HG02642 (cell line): ENCODE data around the gene TBC1D9B.
A peak's percentile ranks its signal among the peaks of the same experiment; 100 is the strongest.

Source experiments
- ATAC-seq: cut with Tn5 transposase; IDR thresholded peaks from one replicate; pipeline ENCODE4 v1.9.1; 2021; ENCODE audit warnings: mild to moderate bottlenecking; ENCODE audit not compliant: unreplicated experiment, poor library complexity

Gene TBC1D9B

GRCh38 chr5:179870952-179871351 lies 36.7 kb downstream of the TBC1D9B start:
- no peak for ATAC-seq

DNA sequence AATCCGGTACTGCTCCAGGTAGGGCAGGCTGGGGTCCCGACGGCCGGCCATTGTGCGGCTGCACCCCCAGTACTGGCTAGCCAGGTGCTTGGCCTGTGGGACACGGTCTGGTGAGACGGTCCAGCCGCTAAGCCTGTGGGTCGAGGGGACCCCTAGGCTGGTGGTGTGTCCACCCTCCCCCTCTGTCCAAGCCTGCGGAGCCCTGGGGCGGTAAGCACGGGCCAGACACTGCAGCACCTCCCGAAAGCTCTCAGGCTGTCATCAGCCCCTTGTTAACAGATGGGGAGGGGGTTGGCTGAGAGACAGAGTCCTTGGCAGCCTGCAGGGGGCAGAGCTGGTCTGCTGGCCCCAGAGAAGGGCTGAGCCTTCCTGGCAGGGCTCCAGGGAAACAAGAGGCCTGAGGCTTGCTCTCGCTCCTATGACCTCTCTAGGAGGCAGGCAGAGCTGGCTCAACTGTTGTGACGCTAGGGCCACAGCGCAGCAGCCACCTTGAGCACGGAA lies 37.2 kb downstream of the TBC1D9B start:
- ATAC-seq, result no peak

GRCh38 chr5:179869641-179870402 lies 37.9 kb downstream of the TBC1D9B start:
- ATAC-seq, result no peak

DNA sequence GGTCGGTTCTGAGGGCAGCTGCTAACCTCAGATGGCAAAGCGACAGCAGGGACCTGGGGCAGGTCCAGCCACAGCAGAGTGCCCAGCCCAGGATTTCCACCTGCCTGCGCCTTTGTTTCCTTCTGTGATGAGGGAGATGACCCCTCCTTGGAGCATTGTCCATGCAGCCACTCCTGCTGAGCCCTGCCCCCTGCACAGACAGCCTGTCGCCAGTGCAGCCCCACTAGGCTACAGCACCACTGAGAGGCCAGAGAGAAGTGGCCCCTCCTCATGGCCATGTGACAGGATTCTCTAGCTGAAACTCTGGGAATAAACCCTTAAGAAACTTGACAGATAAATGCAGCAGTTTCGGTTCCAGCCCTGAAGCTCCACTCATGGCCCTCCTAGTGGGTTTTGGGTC lies 38.6 kb downstream of the TBC1D9B start:
- ATAC-seq, result no peak

DNA sequence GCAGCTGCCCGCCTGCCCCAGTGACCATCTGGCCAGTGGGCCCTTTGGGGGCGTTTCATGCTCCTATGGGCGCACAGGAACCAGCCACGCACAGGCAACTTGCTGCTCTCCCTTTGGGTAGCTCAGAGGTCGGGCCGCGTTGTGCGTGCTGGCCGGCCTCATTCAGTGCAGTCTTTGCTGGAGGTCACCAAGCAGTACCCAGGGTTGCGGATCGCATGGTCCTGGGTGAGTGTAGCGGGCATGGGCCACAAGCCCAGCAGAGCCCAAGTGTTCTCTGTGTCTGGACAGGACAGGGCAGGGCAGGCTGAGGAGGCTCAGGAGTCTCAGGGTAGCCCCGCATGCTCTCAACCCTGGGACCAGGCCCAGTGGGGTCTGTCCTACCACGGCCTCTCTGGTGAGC lies 39.2 kb downstream of the TBC1D9B start:
- no peak for ATAC-seq

- ATAC-seq, result no peak
Observed at GRCh38 chr5:179867476-179867875, 40.2 kb downstream of the TBC1D9B start.

DNA sequence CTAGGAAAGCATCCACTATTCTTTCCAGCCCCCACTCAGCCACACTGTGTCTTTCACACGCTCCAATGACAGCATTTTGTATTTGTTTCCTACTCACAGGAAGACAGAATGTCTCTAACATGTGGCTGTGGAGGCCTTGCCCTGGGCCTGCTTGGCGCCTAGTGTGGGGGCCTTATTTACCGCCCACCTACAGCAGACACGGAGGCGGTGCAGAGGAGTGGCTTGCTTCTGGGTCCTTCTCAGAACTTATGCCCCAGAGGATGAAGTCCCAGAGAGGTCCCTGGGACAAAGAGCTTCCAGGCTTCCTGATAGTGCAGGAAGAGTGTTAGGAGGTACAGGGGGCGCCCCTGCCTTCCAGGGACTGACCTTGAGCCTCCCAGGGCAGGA lies 40.6 kb downstream of the TBC1D9B start:
- no peak for ATAC-seq

DNA sequence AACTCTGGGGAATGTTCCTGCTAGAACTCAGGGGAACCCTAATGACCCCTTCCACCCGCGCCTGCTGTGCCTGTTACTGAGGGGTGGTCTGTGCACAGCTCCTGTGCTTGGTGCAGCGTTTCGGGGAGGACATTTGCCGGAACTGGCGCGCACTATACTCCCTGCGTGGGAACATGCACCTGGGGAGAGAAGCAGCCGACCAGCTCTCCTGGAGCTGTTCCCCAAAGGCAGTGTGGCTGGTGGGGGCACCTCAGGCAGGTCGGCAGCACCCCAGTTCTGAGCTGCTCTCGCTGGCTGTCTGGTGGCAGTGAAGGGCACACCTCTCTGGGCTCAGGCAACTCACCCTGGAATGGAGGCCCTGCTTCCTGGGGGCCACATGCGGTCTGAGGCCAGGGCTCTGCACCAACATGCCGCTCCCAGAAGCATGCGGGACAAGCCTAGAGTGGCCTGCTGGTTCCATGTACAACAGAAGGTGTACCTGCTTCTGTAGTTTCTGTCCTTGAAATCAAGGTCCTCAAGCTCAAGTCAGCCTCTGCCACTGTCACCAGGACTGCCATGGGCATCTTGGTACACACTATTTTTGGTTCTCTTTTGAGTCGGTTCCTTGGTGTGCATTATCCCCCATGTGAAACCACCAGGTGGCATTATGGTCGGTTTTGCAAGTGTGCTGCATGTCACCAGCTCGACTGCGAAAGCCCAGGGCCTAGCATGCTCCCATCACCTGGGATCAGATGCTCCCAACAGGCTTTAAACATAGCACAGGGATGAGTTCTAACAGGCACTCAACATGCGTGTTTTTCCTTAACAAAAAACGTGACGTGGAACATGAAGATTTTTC lies 41.2 kb downstream of the TBC1D9B start:
- ATAC-seq, result no peak

DNA sequence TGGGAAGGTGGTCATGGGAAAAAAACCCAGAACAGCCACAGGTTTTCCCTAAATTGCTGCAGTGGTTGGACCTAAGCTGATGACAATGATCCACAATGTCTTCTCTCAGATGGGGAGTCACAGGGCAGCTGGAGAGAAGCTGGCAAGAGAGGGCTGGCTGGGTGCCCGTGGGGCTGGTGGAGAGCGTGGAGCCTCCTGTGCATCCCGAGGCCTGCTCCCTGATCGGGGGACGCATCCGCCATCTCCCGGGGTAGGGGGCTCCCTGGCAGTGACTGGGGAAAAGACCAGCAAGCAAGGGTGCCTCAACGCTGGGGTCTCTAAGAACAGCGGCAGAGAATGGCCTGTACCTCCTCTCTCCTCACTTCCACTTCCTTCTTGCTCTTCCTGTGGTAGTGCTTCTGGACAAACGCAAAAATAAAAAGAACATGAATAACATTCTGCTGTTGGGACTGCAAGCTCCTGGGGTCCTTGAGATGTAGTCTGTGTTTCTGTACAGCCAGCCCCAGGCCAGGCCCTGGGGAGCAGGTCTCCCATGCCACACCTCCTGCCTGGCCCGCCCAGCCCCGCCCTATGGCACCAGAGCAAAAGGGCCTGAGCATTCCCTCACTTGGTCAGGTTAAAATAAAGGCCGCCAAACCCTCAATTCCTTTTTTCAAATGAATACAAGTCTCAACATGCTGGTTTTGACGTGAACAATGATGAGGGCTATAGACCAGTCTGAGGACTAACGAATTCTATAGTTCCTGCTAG lies 42.0 kb downstream of the TBC1D9B start:
- ATAC-seq, result no peak

DNA sequence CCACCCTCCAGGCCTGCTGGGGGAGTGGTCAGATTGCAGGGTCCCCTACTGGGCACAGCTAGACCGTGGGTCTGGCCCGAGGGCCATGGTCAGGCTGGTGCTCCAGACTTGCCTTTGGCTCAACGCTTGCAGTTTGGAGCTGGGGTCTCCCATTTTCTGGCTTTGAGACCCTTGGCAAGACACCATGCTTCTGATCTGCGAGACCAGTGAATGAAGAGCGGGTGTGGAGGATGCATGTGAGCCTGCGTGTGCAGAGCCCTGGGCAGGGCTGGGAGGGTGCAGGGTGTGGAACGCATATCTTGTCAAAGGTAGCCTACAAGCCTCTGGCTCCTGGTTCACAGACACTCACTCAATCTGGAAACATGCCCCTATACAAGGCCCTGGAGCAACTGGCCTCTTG lies 43.0 kb downstream of the TBC1D9B start:
- ATAC-seq, result no peak

- ATAC-seq, result no peak
Observed at GRCh38 chr5:179863449-179864085, 44.1 kb downstream of the TBC1D9B start.

GRCh38 chr5:179862891-179863290 lies 44.8 kb downstream of the TBC1D9B start:
- no peak for ATAC-seq

DNA sequence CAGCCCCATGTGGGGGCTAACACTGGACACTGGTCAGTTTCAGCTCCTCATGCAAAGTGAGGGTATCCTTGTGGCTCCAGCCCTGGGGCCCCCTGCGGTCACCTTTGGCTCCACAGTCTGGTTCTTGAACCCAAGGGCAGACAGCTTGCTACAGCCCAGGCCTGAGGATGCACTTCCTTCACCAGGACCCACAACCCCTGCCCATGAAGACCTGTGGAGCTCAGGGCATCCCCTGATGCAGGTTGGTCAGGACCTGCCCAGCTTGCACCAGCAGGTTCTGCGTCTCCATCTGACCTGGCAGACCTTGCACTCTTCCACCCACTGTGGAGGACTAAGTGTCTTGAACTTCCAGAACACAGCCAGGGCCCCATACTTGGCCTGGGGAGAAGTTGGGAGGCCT lies 45.4 kb downstream of the TBC1D9B start:
- ATAC-seq, result no peak

DNA sequence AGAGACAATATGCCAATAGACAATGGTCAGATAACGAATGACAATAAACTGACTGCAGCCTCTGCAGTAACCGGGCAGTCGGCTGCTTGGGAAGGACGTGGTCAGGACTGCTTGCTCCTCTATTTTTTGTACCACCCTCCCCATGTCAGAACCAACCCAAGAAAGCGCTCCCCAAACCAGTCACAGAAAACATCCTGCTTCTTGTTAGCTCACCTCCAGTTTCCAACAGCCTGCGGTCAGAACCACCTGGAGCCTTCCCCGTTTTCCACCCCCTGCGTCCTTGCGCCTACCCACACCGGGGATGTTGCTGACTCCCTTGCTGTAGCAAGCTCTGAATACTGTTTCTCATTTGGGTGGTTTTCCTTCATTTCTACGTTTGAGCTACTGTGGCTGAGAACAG lies 47.4 kb downstream of the TBC1D9B start:
- no peak for ATAC-seq

DNA sequence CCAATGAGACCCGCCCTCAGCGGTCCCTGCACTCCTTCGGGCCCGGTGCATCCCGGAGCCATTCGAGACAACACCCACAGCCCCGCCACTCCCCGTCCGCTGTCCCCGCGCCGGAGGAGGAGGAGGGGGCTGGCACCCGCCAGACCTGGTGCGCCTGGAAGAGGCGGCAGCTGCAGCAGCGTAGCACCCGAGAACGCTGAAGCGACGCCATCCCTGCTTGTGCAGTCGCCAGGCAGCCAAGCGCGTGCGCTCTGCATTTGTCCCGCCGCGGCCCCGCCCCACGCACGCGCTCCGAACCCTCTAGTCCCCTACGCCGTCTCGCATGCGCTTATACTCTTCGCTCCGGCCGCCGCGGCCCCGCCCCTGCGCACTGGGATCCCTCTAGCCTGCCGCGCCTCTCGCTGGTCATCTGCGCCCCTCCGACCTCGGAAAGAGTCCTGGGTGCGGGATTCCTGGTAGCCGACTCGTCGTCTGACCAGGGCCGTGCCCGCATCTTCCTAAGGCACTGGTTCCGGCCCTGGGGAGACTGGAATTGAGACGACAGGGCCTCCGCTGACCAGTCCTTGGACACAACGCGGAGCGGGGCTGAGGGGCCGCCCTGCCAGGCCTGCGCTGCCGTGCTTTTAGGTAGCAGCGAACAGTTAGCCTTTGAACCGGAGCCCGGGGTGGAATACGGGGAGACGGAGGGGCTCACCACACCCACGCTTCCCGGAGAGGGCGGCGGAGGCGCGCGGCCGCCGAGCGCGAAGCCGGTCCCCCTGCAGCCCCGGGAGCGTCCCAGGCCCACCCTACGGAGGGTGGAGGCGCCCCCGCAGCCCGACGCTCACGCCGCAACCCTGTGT lies 48.9 kb downstream of the TBC1D9B start, which contains the start of gene MRNIP:
MRNIP (minus strand) TSS at position 232 of the 842 bp plus-strand sequence; CDS start at position 211, 21 bp downstream.
- peak; percentile 97 for ATAC-seq

GRCh38 chr5:179858241-179858585 lies 49.5 kb downstream of the TBC1D9B start:
- ATAC-seq, result peak; percentile 39

GRCh38 chr5:179854356-179854755 lies 53.3 kb downstream of the TBC1D9B start:
- no peak for ATAC-seq

- peak; percentile 88 for ATAC-seq
Observed at GRCh38 chr5:179852993-179853547, 54.6 kb downstream of the TBC1D9B start.

DNA sequence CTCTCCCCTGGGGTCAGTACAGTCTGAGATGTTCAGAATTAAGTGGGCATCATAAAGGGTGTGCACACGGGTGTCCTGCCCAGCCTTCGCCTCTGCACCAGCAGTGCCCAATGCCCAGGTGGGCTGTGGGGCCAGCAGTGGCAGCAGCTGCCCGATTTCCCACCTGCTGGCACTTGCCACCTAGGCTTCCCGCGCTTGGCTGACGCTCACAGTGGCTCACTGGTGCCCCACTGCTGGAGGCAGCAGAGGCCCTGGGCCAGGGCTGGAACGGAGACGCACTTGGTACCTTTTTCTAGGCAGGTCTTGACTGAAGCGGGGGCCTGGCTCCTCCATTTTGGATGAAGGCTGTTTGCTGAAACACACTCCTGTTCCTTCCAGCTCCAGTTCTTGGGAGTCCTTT lies 66.1 kb downstream of the TBC1D9B start:
- ATAC-seq, result no peak
